Measurements from ENCODE around the gene SMIM10L1.

SMIM10L1 gene

GRCh38 chr12:11202811-11203210 lies 31.8 kb downstream of the SMIM10L1 start:
- DNase-seq = no peak

DNA sequence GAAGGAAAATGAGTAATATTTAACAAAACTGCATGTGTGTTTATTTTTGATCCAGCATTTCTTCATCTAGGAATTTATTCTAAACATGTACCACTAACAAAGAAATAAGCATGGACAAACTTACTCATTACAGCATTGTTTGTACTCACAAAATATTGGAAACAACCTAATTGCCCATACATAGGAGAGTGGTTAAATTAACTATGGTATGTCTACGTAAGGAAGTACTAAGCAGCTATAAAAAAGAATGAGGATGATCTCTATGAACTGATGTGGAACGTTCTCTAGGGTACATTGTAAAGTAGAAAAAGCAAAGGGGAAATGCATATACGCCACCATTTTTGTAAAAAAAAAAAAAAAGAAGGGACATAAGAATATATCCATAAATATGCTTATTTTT lies 33.2 kb downstream of the SMIM10L1 start:
- DNase-seq = no peak

GRCh38 chr12:11209113-11209512 lies 38.1 kb downstream of the SMIM10L1 start:
- no peak for DNase-seq

All from NCI-H2107 (cell line).